Upper lobe of left lung (tissue), 4 donors: Measurements from ENCODE around the gene MSL3B.

ENCODE experiments used
- CTCF ChIP-seq, 6 experiments: fragments of 450-650 bp in 4 of 6; fragments of 200-600 bp in 2 of 6; sonication (generic) in 2 of 6; IDR thresholded peaks; one replicate each; pipeline ENCODE4 v1.5.1; 2016 to 2019; ENCODE audit warnings: antibody characterized with exemption in 6 of 6
- EP300 ChIP-seq, 4 donors: sonication (generic); formaldehyde crosslinking; IDR thresholded peaks; one replicate each; pipeline ENCODE4 v1.5.1; 2017; ENCODE audit warnings: antibody characterized with exemption in 4 of 4, control low read depth in 2 of 4
- POLR2A ChIP-seq, 4 donors: fragments of 450-650 bp; IDR thresholded peaks; one replicate each; pipeline ENCODE4 v1.5.1; 2016 to 2017; ENCODE audit warnings: antibody characterized with exemption in 4 of 4, mild to moderate bottlenecking in 2 of 4
- POLR2AphosphoS5 ChIP-seq, 2 donors: sonication (generic); formaldehyde crosslinking; IDR thresholded peaks; one replicate each; pipeline ENCODE4 v1.5.1; 2017; ENCODE audit warnings: antibody characterized with exemption in 2 of 2

- TF ChIP-seq POLR2AphosphoS5 (IDR thresholded peaks at IDR 0.05): no peak
- no peak for TF ChIP-seq CTCF (IDR thresholded peaks at IDR 0.05)
- TF ChIP-seq POLR2A (IDR thresholded peaks at IDR 0.05): no peak
- no peak for TF ChIP-seq EP300 (IDR thresholded peaks at IDR 0.05)
Observed at GRCh38 chr2:233841183-233841582, 27.0 kb downstream of the MSL3B start.
